Mucosa of descending colon (tissue), 3 donors: ENCODE data around the gene CNPY1. TPM values are rescaled to one million over a fixed set of nuclear protein-coding genes. Genes with fewer than 3 reads are reported as not detected.

ENCODE experiments used
- ATAC-seq: fragments of 200-7000 bp; cut with Tn5 transposase; one replicate; pipeline ENCODE4 v1.9.1; 2020; ENCODE audit warnings: mild to moderate bottlenecking, moderate library complexity
- DNase-seq, 3 donors: peaks; one replicate each; pipeline ENCODE4 v3.0.0-alpha.2; 2020
- H3K36me3 ChIP-seq: fragments of 200-600 bp; one replicate; pipeline ENCODE4 v1.8.0; 2021; ENCODE audit warnings: low read depth, mild to moderate bottlenecking
- H3K4me1 ChIP-seq: fragments of 200-600 bp; one replicate; pipeline ENCODE4 v1.8.0; 2021; ENCODE audit warnings: low read depth, mild to moderate bottlenecking
- H3K4me3 ChIP-seq: fragments of 200-600 bp; one replicate; pipeline ENCODE4 v1.8.0; 2021; ENCODE audit warnings: mild to moderate bottlenecking
- H3K9me3 ChIP-seq: fragments of 200-600 bp; one replicate; pipeline ENCODE4 v1.8.0; 2021; ENCODE audit warnings: mild to moderate bottlenecking
- intact Hi-C, 2 donors: fragments of 100-400 bp; cut with DNase I in 1 of 2; cut with micrococcal nuclease in 1 of 2; formaldehyde crosslinking; loops; one replicate each; pipeline versions ENCODE4 v1.11.0 to v1.11.1; 2022; cut with DNase I, micrococcal nuclease
- total RNA-seq, 3 donors: library from RNA; stranded (reverse); fragmentation: NEBNext Ultra II Directional in 2 of 3; extraction: Animal tissue kit (Norgen Biotek cat#: 25700) in 2 of 3; gene quantifications; one replicate each; pipeline versions ENCODE4 v1.2.1 to v1.2.4, GENCODE V29; 2021 to 2023
- TF ChIP-seq, protein P1 (sequence below): fragments of 200-600 bp; IDR thresholded peaks from one replicate; pipeline ENCODE4 v1.8.0; 2022; ENCODE audit warnings: antibody characterized with exemption, mild to moderate bottlenecking
- donor health status: DM: no; HTN: no; CAD: no; lungs with moderate emphysema.
- donor health status: DM: no; HTN: no; CAD: no.
- donor health status: DM: no; HTN: yes; CAD: no.

The CNPY1 gene
- total RNA-seq, 3 donors from 2014 or later: not detected

DNA sequence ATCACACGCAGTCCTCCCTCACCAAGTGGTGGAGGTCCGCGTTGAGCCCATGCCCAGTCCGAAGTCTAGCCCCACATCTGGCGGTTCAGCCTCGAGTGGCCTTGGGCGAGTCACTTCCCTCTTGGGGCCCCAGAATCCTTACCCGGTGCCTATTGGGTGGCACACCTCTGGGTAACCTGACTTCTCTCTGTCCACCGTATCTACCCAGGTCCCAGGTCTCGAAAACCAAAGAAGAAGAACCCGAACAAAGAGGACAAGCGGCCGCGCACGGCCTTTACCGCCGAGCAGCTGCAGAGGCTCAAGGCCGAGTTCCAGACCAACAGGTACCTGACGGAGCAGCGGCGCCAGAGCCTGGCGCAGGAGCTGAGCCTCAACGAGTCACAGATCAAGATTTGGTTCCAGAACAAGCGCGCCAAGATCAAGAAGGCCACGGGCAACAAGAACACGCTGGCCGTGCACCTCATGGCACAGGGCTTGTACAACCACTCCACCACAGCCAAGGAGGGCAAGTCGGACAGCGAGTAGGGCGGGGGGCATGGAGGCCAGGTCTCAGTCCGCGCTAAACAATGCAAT, 84.1 kb downstream of the CNPY1 start:
- Histone ChIP-seq H3K9me3 (no peaks in the 10 kb centered on the region), H3K4me3 (no peak overlapping the region), H3K4me1 (peaks cover 25% of the 10 kb centered on the region), H3K36me3 (no peaks in the 10 kb centered on the region)
- DNase-seq (no peak), ATAC-seq (no peak)
- TF ChIP-seq, protein P1, sequence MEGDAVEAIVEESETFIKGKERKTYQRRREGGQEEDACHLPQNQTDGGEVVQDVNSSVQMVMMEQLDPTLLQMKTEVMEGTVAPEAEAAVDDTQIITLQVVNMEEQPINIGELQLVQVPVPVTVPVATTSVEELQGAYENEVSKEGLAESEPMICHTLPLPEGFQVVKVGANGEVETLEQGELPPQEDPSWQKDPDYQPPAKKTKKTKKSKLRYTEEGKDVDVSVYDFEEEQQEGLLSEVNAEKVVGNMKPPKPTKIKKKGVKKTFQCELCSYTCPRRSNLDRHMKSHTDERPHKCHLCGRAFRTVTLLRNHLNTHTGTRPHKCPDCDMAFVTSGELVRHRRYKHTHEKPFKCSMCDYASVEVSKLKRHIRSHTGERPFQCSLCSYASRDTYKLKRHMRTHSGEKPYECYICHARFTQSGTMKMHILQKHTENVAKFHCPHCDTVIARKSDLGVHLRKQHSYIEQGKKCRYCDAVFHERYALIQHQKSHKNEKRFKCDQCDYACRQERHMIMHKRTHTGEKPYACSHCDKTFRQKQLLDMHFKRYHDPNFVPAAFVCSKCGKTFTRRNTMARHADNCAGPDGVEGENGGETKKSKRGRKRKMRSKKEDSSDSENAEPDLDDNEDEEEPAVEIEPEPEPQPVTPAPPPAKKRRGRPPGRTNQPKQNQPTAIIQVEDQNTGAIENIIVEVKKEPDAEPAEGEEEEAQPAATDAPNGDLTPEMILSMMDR: no peak
- intact Hi-C loops: no loop called here

DNA sequence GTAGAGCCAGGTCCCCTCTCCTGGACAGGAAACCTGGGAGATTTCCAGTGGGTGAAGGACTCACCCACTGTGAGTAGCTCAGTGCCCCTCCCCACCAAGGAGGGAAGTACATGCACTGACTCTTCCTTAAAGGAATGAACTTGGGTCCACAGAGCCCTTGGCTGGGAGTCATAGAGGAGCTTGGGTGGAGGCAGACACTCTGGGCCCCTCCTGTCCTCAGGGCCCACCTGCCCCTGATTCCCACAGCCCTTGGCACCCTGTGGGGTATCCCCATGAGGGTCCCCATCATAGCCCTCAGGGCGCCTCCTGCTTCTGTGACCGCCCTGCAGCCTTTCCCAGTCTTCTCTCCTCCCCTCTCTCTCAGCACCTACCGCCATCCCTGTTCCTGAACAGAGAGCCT, 84.7 kb downstream of the CNPY1 start:
- ATAC-seq (no peak), DNase-seq (no peak)
- H3K4me1 ChIP-seq: peaks cover 26% of the 10 kb centered on the region
- TF ChIP-seq, protein P1: no peak
- intact Hi-C loops: no loop called here
- no peak overlapping the region for H3K4me3 ChIP-seq
- H3K36me3 ChIP-seq: no peaks in the 10 kb centered on the region
- H3K9me3 ChIP-seq: no peaks in the 10 kb centered on the region

DNA sequence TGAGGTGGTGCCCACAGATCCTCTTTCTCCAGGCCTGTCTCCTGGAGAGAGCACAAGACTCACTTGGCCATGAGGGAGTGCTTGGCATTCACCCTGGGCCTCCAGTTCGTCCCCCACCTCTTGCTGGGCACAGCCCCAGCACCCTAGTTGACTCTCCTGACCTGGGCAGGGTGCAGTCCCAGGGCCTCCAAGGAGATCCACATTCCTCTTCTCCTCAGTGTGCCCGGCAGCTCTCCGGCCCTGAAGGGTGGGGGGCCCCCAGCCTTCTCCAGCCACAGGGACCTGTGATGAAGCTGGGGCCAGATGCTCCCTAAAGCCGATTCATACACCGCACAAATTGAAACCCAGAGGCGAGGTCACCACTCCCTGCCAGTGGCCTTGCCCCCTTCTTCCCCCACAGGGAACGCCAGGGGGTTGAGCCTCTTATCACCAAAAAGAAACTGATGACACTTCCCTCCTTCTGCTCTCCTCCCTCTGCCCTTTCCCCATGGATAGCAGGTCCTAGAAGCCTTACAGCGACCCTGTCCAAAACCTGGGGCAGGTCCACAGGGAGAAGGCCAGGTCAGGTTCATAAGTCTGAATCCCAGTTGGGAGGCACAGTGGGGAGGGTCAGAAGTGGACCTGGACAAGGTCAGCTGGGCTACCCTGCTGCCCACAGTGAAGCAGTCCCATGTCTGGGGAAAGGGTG, 85.3 kb downstream of the CNPY1 start:
- Histone ChIP-seq H3K9me3 (no peaks in the 10 kb centered on the region), H3K36me3 (no peaks in the 10 kb centered on the region), H3K4me1 (peaks cover 24% of the 10 kb centered on the region), H3K4me3 (no peak overlapping the region)
- DNase-seq (no peak), ATAC-seq (no peak)
- TF ChIP-seq, protein P1: no peak
- intact Hi-C loops: no loop called here

DNA sequence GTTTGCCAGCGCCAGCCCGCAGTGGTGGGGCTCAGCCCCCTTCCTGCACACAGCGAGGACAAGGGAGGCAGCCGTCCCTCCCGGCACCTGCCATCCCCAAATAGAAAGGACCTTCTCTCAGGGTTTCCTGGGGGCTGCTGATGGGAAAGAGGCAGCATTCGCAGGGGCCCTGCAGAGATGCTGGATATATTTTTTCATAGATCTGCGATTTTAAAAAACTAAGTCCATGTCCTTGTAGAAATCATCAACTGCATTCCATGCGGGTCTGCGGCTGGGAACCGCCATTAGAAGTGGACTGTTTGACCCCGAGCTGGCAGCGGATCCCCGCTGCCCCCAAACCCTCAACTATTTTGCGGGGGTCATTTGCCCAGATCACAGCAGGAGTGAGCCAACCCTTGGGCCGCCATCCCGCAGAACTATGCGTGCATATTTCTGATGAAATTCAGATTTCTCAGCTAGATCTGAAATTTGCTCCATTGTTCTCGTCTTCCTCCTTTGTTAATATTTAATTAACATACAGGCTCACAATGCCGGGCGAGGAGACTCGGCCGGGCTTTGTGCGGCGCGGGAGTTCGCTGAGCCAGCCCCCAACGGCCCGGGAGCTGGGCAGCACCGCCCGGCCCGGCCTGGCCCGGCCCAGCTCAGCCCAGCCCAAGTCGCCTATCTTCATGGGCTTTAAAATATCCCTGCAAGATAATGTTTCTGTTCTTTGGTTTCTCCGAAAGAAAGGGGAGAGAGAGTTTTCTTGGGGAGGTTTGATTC, 86.5 kb downstream of the CNPY1 start:
- intact Hi-C loops: no loop called here
- TF ChIP-seq, protein P1: no peak
- no peak for ATAC-seq
- H3K9me3 ChIP-seq: no peaks in the 10 kb centered on the region
- no peaks in the 10 kb centered on the region for H3K36me3 ChIP-seq
- DNase-seq: no peak
- no peak overlapping the region for H3K4me3 ChIP-seq
- H3K4me1 ChIP-seq: peaks cover 24% of the 10 kb centered on the region

DNA sequence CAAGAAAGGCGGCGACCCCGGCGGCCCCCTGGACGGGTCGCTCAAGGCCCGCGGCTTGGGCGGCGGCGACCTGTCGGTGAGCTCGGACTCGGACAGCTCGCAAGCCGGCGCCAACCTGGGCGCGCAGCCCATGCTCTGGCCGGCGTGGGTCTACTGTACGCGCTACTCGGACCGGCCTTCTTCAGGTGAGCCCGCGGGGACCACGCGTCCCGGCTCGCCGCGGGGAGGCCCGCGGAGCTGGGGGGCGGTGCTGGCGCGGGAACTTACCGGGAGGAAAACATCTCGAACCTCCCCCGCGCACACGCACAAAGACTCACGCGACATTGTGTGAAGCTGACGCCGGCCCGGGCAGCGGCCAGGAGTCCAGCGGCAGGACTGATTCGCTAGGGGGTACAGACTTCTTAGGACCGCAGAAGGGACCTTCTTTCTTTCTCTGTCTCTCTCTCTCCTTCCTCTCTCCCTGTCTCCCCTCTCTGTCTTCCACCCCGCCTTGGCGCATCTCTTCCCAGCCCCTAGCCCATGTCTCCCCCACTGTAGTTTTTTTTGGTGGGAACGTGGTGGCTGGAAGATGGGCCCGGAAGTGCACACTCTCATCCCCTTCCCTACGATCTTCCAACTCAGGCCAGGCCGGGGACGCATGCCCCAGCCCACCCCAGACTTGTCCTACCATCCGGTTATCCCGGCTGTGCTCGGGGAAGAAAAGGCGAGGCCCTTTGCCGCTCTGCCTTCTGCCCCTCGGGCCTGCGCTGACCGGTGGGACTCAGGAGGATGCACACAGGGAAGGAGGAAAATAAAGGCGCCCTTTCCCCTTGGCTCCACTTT, 87.3 kb downstream of the CNPY1 start:
- TF ChIP-seq, protein P1: no peak
- intact Hi-C loops: no loop called here

More for the DNA sequence above, 87.3 kb downstream of the CNPY1 start:
- peaks cover 24% of the 10 kb centered on the region for H3K4me1 ChIP-seq
- no peaks in the 10 kb centered on the region for H3K9me3 ChIP-seq
- ATAC-seq (no peak), DNase-seq (no peak)
- no peaks in the 10 kb centered on the region for H3K36me3 ChIP-seq
- no peak overlapping the region for H3K4me3 ChIP-seq
